GM18907 (cell line): Measurements from ENCODE around the gene DEGS1.

Experiments
- ATAC-seq: cut with Tn5 transposase; IDR thresholded peaks from one replicate; pipeline ENCODE4 v1.9.1; 2021; ENCODE audit warnings: mild to moderate bottlenecking, moderate library complexity; ENCODE audit not compliant: unreplicated experiment

The DEGS1 gene

GRCh38 chr1:224212618-224213061, 29.6 kb downstream of the DEGS1 start:
- ATAC-seq = no peak

- no peak for ATAC-seq
These were observed 30.5 kb downstream of the DEGS1 start for GRCh38 chr1:224213438-224214119.

GRCh38 chr1:224216382-224216781, 33.3 kb downstream of the DEGS1 start:
- no peak for ATAC-seq

GRCh38 chr1:224217655-224218623, 34.9 kb downstream of the DEGS1 start:
- ATAC-seq = no peak

- no peak for ATAC-seq
These were observed 36.1 kb downstream of the DEGS1 start for GRCh38 chr1:224219011-224219611.

- no peak for ATAC-seq
These were observed 36.6 kb downstream of the DEGS1 start for GRCh38 chr1:224219612-224220059.

- no peak for ATAC-seq
These were observed 41.0 kb downstream of the DEGS1 start for GRCh38 chr1:224223819-224224714.

GRCh38 chr1:224226849-224227502, 43.9 kb downstream of the DEGS1 start:
- no peak for ATAC-seq

- no peak for ATAC-seq
These were observed 51.0 kb downstream of the DEGS1 start for GRCh38 chr1:224234017-224234416.

- ATAC-seq = no peak
These were observed 52.9 kb downstream of the DEGS1 start for GRCh38 chr1:224235813-224236493.

GRCh38 chr1:224237119-224237881, 54.3 kb downstream of the DEGS1 start:
- no peak for ATAC-seq

- ATAC-seq = no peak
These were observed 55.2 kb downstream of the DEGS1 start for GRCh38 chr1:224238212-224238611.

- no peak for ATAC-seq
These were observed 55.7 kb downstream of the DEGS1 start for GRCh38 chr1:224238756-224239155.
